K562 (cell line): ENCODE data around the gene RAB25. TPM values are rescaled to one million over a fixed set of nuclear protein-coding genes. Genes with fewer than 3 reads are reported as not detected.

Source experiments
- ATAC-seq: fragments of 200-7000 bp; cut with Tn5 transposase; 3 replicates; pipeline ENCODE4 v1.9.1; 2020; ENCODE audit warnings: moderate library complexity
- BruUV-seq: library from RNA; stranded (reverse); fragments of 400-500 nt; replicated peaks from 2 replicates; lab custom pipeline; 2021; lab: Mats Ljungman, UMichigan
- CTCF ChIA-PET: fragments of 300-600 bp; formaldehyde crosslinking; extraction: SDS; loops from one replicate; lab custom pipeline; 2021; ENCODE audit warnings: low intra/inter-chr PET ratio; lab: Yijun Ruan, JAX
- POLR2A ChIA-PET: fragments of 300-600, 350-650 bp; sonication (Branson Sonifier 250); formaldehyde crosslinking; extraction: SDS; loops from one replicate; lab custom pipeline; 2021; ENCODE audit warnings: antibody characterized with exemption, inconsistent platforms; lab: Yijun Ruan, JAX
- DNase-seq, 4 experiments: peaks; one replicate each; pipeline versions ENCODE4 v3.0.0 to v3.0.0-alpha.2; 2011 to 2018; ENCODE audit warnings: low spot score in 3 of 4, mixed read lengths in 3 of 4; ENCODE audit errors: extremely low read depth in 1 of 4
- FAIRE-seq: peaks from 2 replicates; lab custom pipeline; 2011; peaks lifted over from hg19 to GRCh38; lab: Jason Lieb, UNC
- H2AFZ ChIP-seq: 2 replicates; pipeline ENCODE4 v1.6.0; 2011; ENCODE audit warnings: low read depth, low read length, control low read depth, inconsistent platforms
- H3K27ac ChIP-seq: fragments of 200-600 bp; 3 replicates; pipeline ENCODE4 v1.8.0; 2011; ENCODE audit warnings: low read depth, mild to moderate bottlenecking, control low read depth, inconsistent platforms, low read length, moderate library complexity, mixed read lengths; ENCODE audit errors: extremely low read depth
- H3K27me3 ChIP-seq, 2 experiments: fragments of 300-600 bp in 1 of 2; 2 replicates in 1 of 2; 3 replicates in 1 of 2; pipeline versions ENCODE4 v1.6.0 to v1.8.0; 2011; ENCODE audit warnings: inconsistent platforms in 2 of 2, low read length in 2 of 2, mild to moderate bottlenecking in 1 of 2, mixed read lengths in 1 of 2, moderate library complexity in 1 of 2; ENCODE audit not compliant: control insufficient read depth in 2 of 2, insufficient read depth in 2 of 2
- H3K36me3 ChIP-seq: fragments of 300-600 bp; 3 replicates; pipeline ENCODE4 v1.8.0; 2011; ENCODE audit warnings: mild to moderate bottlenecking, low read length, inconsistent platforms; ENCODE audit not compliant: control insufficient read depth, insufficient read depth
- H3K4me1 ChIP-seq, 2 experiments: fragments of 200-600 bp in 1 of 2; replicated peaks in 1 of 2; 2 replicates in 1 of 2; 3 replicates in 1 of 2; pipeline versions ENCODE4 v1.5.1 to v1.8.0; 2011; ENCODE audit warnings: inconsistent platforms in 2 of 2, low read length in 2 of 2, mild to moderate bottlenecking in 1 of 2, mixed read lengths in 1 of 2, moderate library complexity in 1 of 2; ENCODE audit not compliant: control insufficient read depth in 2 of 2, insufficient read depth in 2 of 2
- H3K4me2 ChIP-seq: 2 replicates; pipeline ENCODE4 v1.6.1; 2011; ENCODE audit warnings: low read length, control low read depth, inconsistent platforms, mixed read lengths; ENCODE audit not compliant: insufficient read depth
- H3K4me3 ChIP-seq: fragments of 200-600 bp; sonication (generic), shearing (Covaris generic); 2 replicates; pipeline ENCODE4 v1.5.1; 2016; ENCODE audit warnings: control low read depth, inconsistent platforms
- H3K79me2 ChIP-seq: fragments of 200-600 bp; 3 replicates; pipeline ENCODE4 v1.8.0; 2011; ENCODE audit warnings: low read length, inconsistent platforms; ENCODE audit not compliant: control insufficient read depth, insufficient read depth
- H3K9ac ChIP-seq, 2 experiments: 2 replicates each; pipeline versions ENCODE4 v1.6.0 to v1.6.1; 2011; ENCODE audit warnings: low read depth in 2 of 2, low read length in 2 of 2, control low read depth in 1 of 2, inconsistent platforms in 1 of 2, mild to moderate bottlenecking in 1 of 2, mixed read lengths in 1 of 2; ENCODE audit not compliant: insufficient read depth in 1 of 2
- H3K9me1 ChIP-seq: one replicate; pipeline ENCODE4 v1.6.0; 2011; ENCODE audit warnings: inconsistent platforms, mild to moderate bottlenecking, low read length, moderate library complexity; ENCODE audit not compliant: control insufficient read depth, insufficient read depth
- H3K9me3 ChIP-seq: replicated peaks from 2 replicates; pipeline ENCODE4 v1.5.1; 2011; ENCODE audit warnings: low read depth, low read length, inconsistent platforms; ENCODE audit not compliant: control insufficient read depth, insufficient read depth
- H4K20me1 ChIP-seq: replicated peaks from 2 replicates; pipeline ENCODE4 v1.6.1; 2011; ENCODE audit warnings: low read length, inconsistent platforms, mixed read lengths; ENCODE audit not compliant: control insufficient read depth, insufficient read depth
- HEY1 ChIP-seq: fragments of 250-450 bp; sonication (Bioruptor Pico); IDR thresholded peaks from 2 replicates; pipeline ENCODE4 v1.5.0; 2020; ENCODE audit warnings: mild to moderate bottlenecking, moderate library complexity, borderline replicate concordance
- HMG20B ChIP-seq: fragments of 250-450 bp; sonication (Bioruptor Pico); IDR thresholded peaks from 2 replicates; pipeline ENCODE4 v1.5.0; 2021; ENCODE audit warnings: mild to moderate bottlenecking
- NCOA2 ChIP-seq, 2 experiments: fragments of 450-650 bp; IDR thresholded peaks; 2 replicates each; pipeline ENCODE4 v1.6.1; 2018; ENCODE audit warnings: mild to moderate bottlenecking in 2 of 2, moderate library complexity in 1 of 2; ENCODE audit not compliant: partially characterized antibody in 2 of 2
- NFE2L1 ChIP-seq: fragments of 450-650 bp; IDR thresholded peaks from 2 replicates; pipeline ENCODE4 v1.6.1; 2016; ENCODE audit warnings: missing genetic modification characterization, low read depth, mild to moderate bottlenecking, missing compliant biosample characterization, moderate library complexity, borderline replicate concordance
- NR2F6 ChIP-seq: fragments of 450-650 bp; formaldehyde crosslinking; IDR thresholded peaks from 2 replicates; pipeline ENCODE4 v1.4.0; 2020; ENCODE audit warnings: mild to moderate bottlenecking
- RCOR1 ChIP-seq, 2 experiments: IDR thresholded peaks; 2 replicates each; pipeline ENCODE4 v1.6.1; 2012; ENCODE audit warnings: low read depth in 2 of 2, low read length in 2 of 2, borderline replicate concordance in 1 of 2, improper control_type of control experiment in 1 of 2
- TBL1XR1 ChIP-seq, 2 experiments: IDR thresholded peaks; 2 replicates each; pipeline ENCODE4 v1.6.1; 2012; ENCODE audit warnings: improper control_type of control experiment in 2 of 2, low read length in 2 of 2, mild to moderate bottlenecking in 1 of 2
- TEAD4 ChIP-seq, 2 experiments: sonication (generic) in 1 of 2; formaldehyde crosslinking in 1 of 2; IDR thresholded peaks; 2 replicates each; pipeline versions ENCODE4 v1.6.1 to v1.8.0; 2012 to 2022; ENCODE audit warnings: borderline replicate concordance in 1 of 2, inconsistent platforms in 1 of 2, low read length in 1 of 2, mild to moderate bottlenecking in 1 of 2, missing genetic modification reagents in 1 of 2
- THRAP3 ChIP-seq: fragments of 450-650 bp; IDR thresholded peaks from 2 replicates; pipeline ENCODE4 v1.6.1; 2016; ENCODE audit warnings: mild to moderate bottlenecking, inconsistent platforms, borderline replicate concordance
- ZNF23 ChIP-seq: fragments of 250-450 bp; sonication (Bioruptor Pico); IDR thresholded peaks from 2 replicates; pipeline ENCODE4 v1.4.0; 2020; ENCODE audit warnings: mild to moderate bottlenecking
- ZNF384 ChIP-seq: IDR thresholded peaks from 2 replicates; pipeline ENCODE4 v1.6.1; 2012; ENCODE audit warnings: low read depth, low read length, improper control_type of control experiment
- ZNF79 ChIP-seq: fragments of 250-450 bp; sonication (Bioruptor Pico); IDR thresholded peaks from 2 replicates; pipeline ENCODE4 v1.4.0; 2020; ENCODE audit warnings: low read depth, mild to moderate bottlenecking, moderate library complexity
- whole genome bisulfite sequencing: fragments of 100-300 bp; shearing (Covaris generic); methylation state at CpG from one replicate; pipeline ENCODE4 v1.1.6; 2016; ENCODE audit warnings: low coverage, mixed read lengths; ENCODE audit not compliant: insufficient coverage; ENCODE audit errors: missing lambda C conversion rate; 5-methylcytosine and 5-hydroxymethylcytosine counted together
- in situ Hi-C: fragments of 300-500 bp; cut with MboI; formaldehyde crosslinking; loops from 4 replicates; pipeline ENCODE4 v1.15.0; 2018; ENCODE audit warnings: inconsistent platforms, mixed read lengths
- intact Hi-C: fragments of 100-400 bp; cut with micrococcal nuclease; formaldehyde crosslinking; loops from 2 replicates; pipeline ENCODE4 v1.14.2; 2022
- polyA plus RNA-seq, 8 experiments: library from polyadenylated mRNA; depleted of rRNA in 4 of 8; stranded (reverse) in 5 of 8; unstranded in 3 of 8; fragments of >200 nt; fragmentation: Nextera tagmentation in 2 of 8; fragmentation: Illumina TruSeq in 1 of 8; extraction: Ambion mirVana in 2 of 8; extraction: Trizol in 1 of 8; gene quantifications; 2 replicates each; pipeline versions ENCODE4 v1.2.1 to v1.2.3, GENCODE V29; 2011 to 2014; ENCODE audit warnings: inconsistent platforms in 1 of 8, missing spikeins in 1 of 8
- total RNA-seq, 7 experiments: library from RNA; depleted of rRNA in 6 of 7; stranded (reverse); fragments of >200 nt in 6 of 7; fragmentation: Illumina TruSeq in 2 of 7; extraction: Trizol in 2 of 7; gene quantifications; 2 replicates each; pipeline versions ENCODE4 v1.2.1 to v1.2.3, GENCODE V29; 2011 to 2021; ENCODE audit warnings: low replicate concordance in 1 of 7
- TF ChIP-seq, protein P1 (sequence below), 2 experiments: fragments of 450-650 bp; IDR thresholded peaks; 2 replicates each; pipeline ENCODE4 v1.6.1; 2016
- TF ChIP-seq, protein P2 (sequence below): IDR thresholded peaks from 2 replicates; pipeline ENCODE4 v1.6.1; 2011; ENCODE audit not compliant: insufficient read length; ENCODE audit errors: extremely low read depth
- TF ChIP-seq, protein P3 (sequence below): fragments of 450-650 bp; IDR thresholded peaks from 2 replicates; pipeline ENCODE4 v1.6.1; 2016; ENCODE audit warnings: antibody characterized with exemption
- TF ChIP-seq, protein P4 (sequence below): fragments of 250-450 bp; sonication (Bioruptor Pico); IDR thresholded peaks from 2 replicates; pipeline ENCODE4 v1.9.0; 2021; ENCODE audit warnings: mild to moderate bottlenecking

RAB25 gene
- total and polyA plus RNA-seq, 9 of the 15 experiments (the other 6 are each of a cell fraction or from before 2014, with no cell fraction given): 0.10 to 0.27 (median 0.13) TPM; not detected in 6

DNA sequence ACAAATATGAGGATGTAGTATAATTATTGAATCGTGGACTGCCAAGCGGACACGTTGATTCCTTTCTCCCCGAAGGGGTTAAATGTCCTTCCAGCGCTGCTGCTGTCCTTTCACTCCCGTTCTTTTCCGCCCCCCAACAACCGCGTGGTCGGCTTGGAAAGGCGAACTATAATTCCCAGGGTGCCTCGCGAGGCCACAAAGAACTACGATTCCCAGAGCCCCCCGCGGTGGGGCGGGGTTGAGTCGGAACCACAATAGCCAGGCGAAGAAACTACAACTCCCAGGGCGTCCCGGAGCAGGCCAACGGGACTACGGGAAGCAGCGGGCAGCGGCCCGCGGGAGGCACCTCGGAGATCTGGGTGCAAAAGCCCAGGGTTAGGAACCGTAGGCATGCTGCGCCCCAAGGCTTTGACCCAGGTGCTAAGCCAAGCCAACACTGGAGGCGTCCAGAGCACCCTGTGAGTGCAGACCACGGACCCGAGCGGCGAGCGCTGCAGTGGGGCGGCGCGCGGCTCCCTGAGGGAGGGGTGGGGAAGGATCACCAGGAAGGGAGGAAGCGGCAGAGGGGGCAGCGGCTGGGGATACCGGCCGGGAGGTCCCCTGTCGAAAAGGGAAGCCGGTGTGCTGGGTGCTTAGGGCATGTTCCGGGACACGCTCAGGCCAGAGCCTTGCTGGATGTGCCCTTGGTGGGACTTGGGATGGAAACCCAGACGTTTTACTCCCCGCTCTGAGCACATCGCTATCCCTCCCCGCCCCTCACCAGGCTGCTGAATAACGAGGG, 6.3 kb upstream of the RAB25 start, which contains the start of gene LAMTOR2:
LAMTOR2 (plus strand) TSS at position 283 of the 781 bp plus-strand sequence; CDS start at position 391, 108 bp downstream.
- H4K20me1 ChIP-seq: no peaks in the 10 kb centered on the region
- DNase-seq: peak; percentile 81 to 99 (median 89)
- H3K9ac ChIP-seq: peak within 1 kb of the TSS; percentile 93 to 96
- ATAC-seq: peak; percentile 87
- POLR2A ChIA-PET: interaction anchor here (0.8 to 1.1 kb wide), 2 partner anchors 17 to 121 kb away, joined by 3 read pairs; partner anchors contain the start of gene KHDC4
- peak within 1 kb of the TSS; percentile 98 for H3K4me2 ChIP-seq
- peaks cover 16 to 23% of the 10 kb centered on the region in 2 experiments; a peak in 4 of 5 replicates for H3K4me1 ChIP-seq
- intact Hi-C loops: loop anchor here (5.0 kb wide), 2 partner anchors 72 to 117 kb away; no protein-coding TSS in a partner anchor
- CTCF ChIA-PET: interaction anchor here (1.1 kb wide), 1 partner anchor 10 kb away, joined by 4 read pairs; no protein-coding TSS in a partner anchor
- peaks cover 41% of the 10 kb centered on the region for H3K79me2 ChIP-seq
- no peaks in the 10 kb centered on the region for H3K9me3 ChIP-seq
- peaks cover 40% of the 10 kb centered on the region; the same call in 2 of the 3 replicates for H3K36me3 ChIP-seq
- peak within 1 kb of the TSS; percentile 64 for H3K4me3 ChIP-seq
- WGBS: under 1% methylated on average over 47 of the region's 53 CpGs
- FAIRE-seq: peak; percentile 99
- H2AFZ ChIP-seq: peak within 1 kb of the TSS; percentile 95
- in situ Hi-C loops: no loop called here
- H3K27me3 ChIP-seq: no peaks in the 10 kb centered on the region
- H3K9me1 ChIP-seq: no peaks in the 10 kb centered on the region
- no TSS peak for BruUV-seq
- H3K27ac ChIP-seq: peak within 1 kb of the TSS; percentile 98
- TF ChIP-seq ZNF384 (no peak), TEAD4 (IDR thresholded peaks at IDR 0.05; ENCODE audit: low read length) (no peak), TEAD4 (CRISPR knock-in tag; IDR thresholded peaks at IDR 0.05; ENCODE audit: borderline replicate concordance) (no peak), THRAP3 (no peak), RCOR1 (IDR thresholded peaks at IDR 0.05; ENCODE audit: borderline replicate concordance in 1 of 2, low read depth in 2 of 2, low read length in 2 of 2) (0 out of 4 replicates have a peak, but pooled peaks of 1 of the 2 experiments have one; percentile 43), ZNF23 (CRISPR knock-in tag) (no peak), TBL1XR1 (IDR thresholded peaks at IDR 0.05; ENCODE audit: low read length in 2 of 2) (peak in 1 of 2 experiments; percentile 64; a peak in 2 of 4 replicates), HMG20B (CRISPR knock-in tag) (no peak), NR2F6 (CRISPR knock-in tag) (no peak), NFE2L1 (tag) (no peak), NCOA2 (IDR thresholded peaks at IDR 0.05; ENCODE audit: partially characterized antibody in 2 of 2) (no peak), ZNF79 (no peak), HEY1 (CRISPR knock-in tag) (peak; percentile 52; the same call in 1 of the 2 replicates)
- TF ChIP-seq, protein P1, sequence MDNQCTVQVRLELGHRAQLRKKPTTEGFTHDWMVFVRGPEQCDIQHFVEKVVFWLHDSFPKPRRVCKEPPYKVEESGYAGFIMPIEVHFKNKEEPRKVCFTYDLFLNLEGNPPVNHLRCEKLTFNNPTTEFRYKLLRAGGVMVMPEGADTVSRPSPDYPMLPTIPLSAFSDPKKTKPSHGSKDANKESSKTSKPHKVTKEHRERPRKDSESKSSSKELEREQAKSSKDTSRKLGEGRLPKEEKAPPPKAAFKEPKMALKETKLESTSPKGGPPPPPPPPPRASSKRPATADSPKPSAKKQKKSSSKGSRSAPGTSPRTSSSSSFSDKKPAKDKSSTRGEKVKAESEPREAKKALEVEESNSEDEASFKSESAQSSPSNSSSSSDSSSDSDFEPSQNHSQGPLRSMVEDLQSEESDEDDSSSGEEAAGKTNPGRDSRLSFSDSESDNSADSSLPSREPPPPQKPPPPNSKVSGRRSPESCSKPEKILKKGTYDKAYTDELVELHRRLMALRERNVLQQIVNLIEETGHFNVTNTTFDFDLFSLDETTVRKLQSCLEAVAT (IDR thresholded peaks at IDR 0.05): no peak
- TF ChIP-seq, protein P2, sequence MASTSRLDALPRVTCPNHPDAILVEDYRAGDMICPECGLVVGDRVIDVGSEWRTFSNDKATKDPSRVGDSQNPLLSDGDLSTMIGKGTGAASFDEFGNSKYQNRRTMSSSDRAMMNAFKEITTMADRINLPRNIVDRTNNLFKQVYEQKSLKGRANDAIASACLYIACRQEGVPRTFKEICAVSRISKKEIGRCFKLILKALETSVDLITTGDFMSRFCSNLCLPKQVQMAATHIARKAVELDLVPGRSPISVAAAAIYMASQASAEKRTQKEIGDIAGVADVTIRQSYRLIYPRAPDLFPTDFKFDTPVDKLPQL: no peak
- TF ChIP-seq, protein P3, sequence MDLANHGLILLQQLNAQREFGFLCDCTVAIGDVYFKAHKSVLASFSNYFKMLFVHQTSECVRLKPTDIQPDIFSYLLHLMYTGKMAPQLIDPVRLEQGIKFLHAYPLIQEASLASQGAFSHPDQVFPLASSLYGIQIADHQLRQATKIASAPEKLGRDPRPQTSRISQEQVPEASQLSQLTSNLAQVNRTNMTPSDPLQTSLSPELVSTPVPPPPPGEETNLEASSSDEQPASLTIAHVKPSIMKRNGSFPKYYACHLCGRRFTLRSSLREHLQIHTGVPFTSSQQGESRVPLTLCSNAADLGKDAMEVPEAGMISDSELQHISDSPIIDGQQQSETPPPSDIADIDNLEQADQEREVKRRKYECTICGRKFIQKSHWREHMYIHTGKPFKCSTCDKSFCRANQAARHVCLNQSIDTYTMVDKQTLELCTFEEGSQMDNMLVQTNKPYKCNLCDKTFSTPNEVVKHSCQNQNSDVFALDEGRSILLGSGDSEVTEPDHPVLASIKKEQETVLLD: 0 out of 2 replicates have a peak, but pooled peaks have one; percentile 3
- TF ChIP-seq, protein P4, sequence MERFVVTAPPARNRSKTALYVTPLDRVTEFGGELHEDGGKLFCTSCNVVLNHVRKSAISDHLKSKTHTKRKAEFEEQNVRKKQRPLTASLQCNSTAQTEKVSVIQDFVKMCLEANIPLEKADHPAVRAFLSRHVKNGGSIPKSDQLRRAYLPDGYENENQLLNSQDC (CRISPR knock-in tag): peak; percentile 59; the same call in 1 of the 2 replicates
